Naive thymus-derived CD8-positive, alpha-beta T cell (primary cell): ENCODE results near the gene ZSCAN16. TPM values are rescaled to one million over a fixed set of nuclear protein-coding genes. Genes with fewer than 3 reads are reported as not detected.
"Not testable (repeated sequence)": the region's sequence is repeated elsewhere in the genome, so short reads cannot be mapped to it uniquely, and the experiment has no call there.

Experiments used
- ATAC-seq, 2 donors: fragments of 150-1000 bp; cut with Tn5 transposase in 1 of 2; sonication (Bioruptor Pico), chemical (Tn5 transposase) in 1 of 2; 1 replicate in 1 of 2; 2 replicates in 1 of 2; pipeline ENCODE4 v1.10.0; 2021; ENCODE audit warnings: mild to moderate bottlenecking in 2 of 2, moderate library complexity in 2 of 2
- POLR2A ChIA-PET: fragments of 350-600 bp; sonication (Branson Sonifier 250); formaldehyde crosslinking; loops from one replicate; lab custom pipeline; 2021; ENCODE audit warnings: antibody characterized with exemption; lab: Charles Lee
- DNase-seq, 10 donors: peaks; one replicate each; pipeline versions ENCODE4 v3.0.0 to v3.0.0-alpha.2; 2020 to 2022
- H3K27ac Mint-ChIP-seq, 10 donors: one replicate each; pipeline ENCODE4 v1.8.0; 2020 to 2022; ENCODE audit warnings: mild to moderate bottlenecking in 10 of 10, mixed read lengths in 10 of 10, moderate library complexity in 4 of 10, inconsistent platforms in 1 of 10
- H3K27me3 Mint-ChIP-seq, 5 donors: one replicate each; pipeline ENCODE4 v1.8.0; 2021 to 2022; ENCODE audit warnings: mixed read lengths in 5 of 5
- H3K36me3 Mint-ChIP-seq, 3 donors: one replicate each; pipeline ENCODE4 v1.8.0; 2020 to 2022; ENCODE audit warnings: mixed read lengths in 3 of 3, mild to moderate bottlenecking in 2 of 3, inconsistent platforms in 1 of 3
- H3K4me1 Mint-ChIP-seq, 4 donors: one replicate each; pipeline ENCODE4 v1.8.0; 2021 to 2022; ENCODE audit warnings: mixed read lengths in 4 of 4
- H3K4me3 Mint-ChIP-seq, 10 donors: one replicate each; pipeline ENCODE4 v1.8.0; 2020 to 2022; ENCODE audit warnings: mild to moderate bottlenecking in 10 of 10, mixed read lengths in 10 of 10, moderate library complexity in 6 of 10, inconsistent platforms in 1 of 10
- H3K9me3 Mint-ChIP-seq, 9 donors: one replicate each; pipeline ENCODE4 v1.8.0; 2020 to 2022; ENCODE audit warnings: mixed read lengths in 9 of 9, mild to moderate bottlenecking in 3 of 9, inconsistent platforms in 1 of 9, moderate library complexity in 1 of 9
- polyA plus RNA-seq, 3 donors: library from polyadenylated mRNA; unstranded; fragments of 300-500 nt; fragmentation: Illumina TruSeq; gene quantifications; one replicate each; pipeline ENCODE4 v1.2.3, GENCODE V29; 2021
- total RNA-seq, 8 experiments: library from RNA in 2 of 8; stranded (reverse) in 2 of 8; gene quantifications; one replicate each; pipeline ENCODE4 v1.2.3 and lab custom pipeline; 2021 to 2026

ZSCAN16 gene
- total RNA-seq (10 to 100 TPM; 13.9 TPM), polyA plus RNA-seq (10 to 100 TPM in 2 of 3 donors, 1 to 10 TPM in 1; 6.0 to 13.2 (median 11.5) TPM), total RNA-seq (lab: John Stamatoyannopoulos, UW) (7.3 to 21.7 (median 10.1) reads per million in 6 experiments)

GRCh38 chr6:28124350-28124970 is at the start of gene ZSCAN16:
TSS of gene ZSCAN16 (plus strand) at chr6:28124609. CDS start at chr6:28125444, 835 bp downstream.
- H3K9me3 Mint-ChIP-seq: no peaks in the 10 kb centered on the region
- peak; percentile 73 to 94 for ATAC-seq
- no peaks in the 10 kb centered on the region for H3K27me3 Mint-ChIP-seq
- peak; percentile 52 to 83 (median 67) for DNase-seq
- peak within 1 kb of the TSS; percentile 84 to 99 (median 95) for H3K4me3 Mint-ChIP-seq
- peaks cover 33 to 58% (median 53%) of the 10 kb centered on the region in 4 donors for H3K4me1 Mint-ChIP-seq
- peak within 1 kb of the TSS; percentile 95 to 99 (median 97) for H3K27ac Mint-ChIP-seq
- POLR2A ChIA-PET: interaction anchor here (1.2 to 3.5 kb wide), 5 partner anchors 13 to 232 kb away, joined by 3 to 32 read pairs (median 16); partner anchors contain the start of gene ZKSCAN8
- peaks cover 0 to 54% (median 3%) of the 10 kb centered on the region in 3 donors for H3K36me3 Mint-ChIP-seq

- Mint-ChIP-seq H3K4me1 (peaks cover 11 to 32% (median 18%) of the 10 kb centered on the region in 4 donors), H3K36me3 (no peaks in the 10 kb centered on the region), H3K4me3 (peak overlapping the region in 3 of 10 donors; percentile 13 to 98 (median 35)), H3K27ac (peak overlapping the region in 6 of 10 donors; percentile 32 to 100 (median 63)), H3K9me3 (no peaks in the 10 kb centered on the region), H3K27me3 (peaks cover 0 to 3% (median 1%) of the 10 kb centered on the region in 5 donors)
- POLR2A ChIA-PET: no interaction called here
- no peak for DNase-seq
- ATAC-seq: no peak
Measured at GRCh38 chr6:28078050-28078449, 46.4 kb upstream of the ZSCAN16 start.

DNA sequence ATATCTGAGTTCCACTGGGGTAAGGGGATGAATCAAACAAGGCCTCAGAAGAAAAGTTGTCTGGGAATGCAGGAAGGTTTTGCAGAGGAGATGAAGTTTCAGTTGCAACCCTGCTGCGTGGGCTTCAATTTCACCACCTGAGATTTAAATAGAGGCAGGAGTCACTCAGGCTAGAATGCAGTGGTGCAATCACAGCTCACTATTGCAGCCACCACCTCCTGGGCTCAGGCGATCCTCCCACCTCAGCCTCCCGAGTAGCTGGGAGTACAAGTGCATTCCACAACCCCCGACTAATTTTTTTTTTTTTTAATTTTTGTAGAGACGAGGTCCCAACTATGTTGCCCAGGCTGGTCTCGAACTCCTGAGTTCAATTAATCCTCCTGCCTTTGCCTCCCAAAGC is 45.6 kb upstream of the ZSCAN16 start:
- ATAC-seq: no peak
- Mint-ChIP-seq H3K36me3 (no peaks in the 10 kb centered on the region), H3K4me1 (peaks cover 11 to 32% (median 18%) of the 10 kb centered on the region in 4 donors), H3K27ac (peak overlapping the region in 7 of 10 donors; percentile 43 to 100 (median 87)), H3K27me3 (peaks cover 0 to under 1% (median 0%) of the 10 kb centered on the region in 5 donors), H3K9me3 (no peaks in the 10 kb centered on the region), H3K4me3 (peak overlapping the region in 9 of 10 donors; percentile 11 to 98 (median 63))
- POLR2A ChIA-PET: no interaction called here
- DNase-seq: no peak

DNA sequence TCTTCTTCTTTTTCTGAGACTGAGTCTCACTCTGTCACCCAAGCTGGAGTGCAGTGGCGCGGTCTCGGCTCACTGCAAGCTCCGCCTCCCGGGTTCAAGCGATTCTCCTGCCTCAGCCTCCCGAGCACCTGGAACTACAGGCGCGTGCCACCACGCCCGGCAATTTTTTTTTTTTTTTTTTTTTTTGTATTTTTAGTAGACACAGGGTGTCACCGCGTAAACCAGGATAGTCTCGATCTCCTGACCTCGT is 44.1 kb upstream of the ZSCAN16 start, which contains the start of gene ZNF165:
ZNF165 (plus strand) TSS at position 188 of the 250 bp plus-strand sequence. CDS start 4,913 bp downstream, outside the sequence.
- POLR2A ChIA-PET: interaction anchor here (0.7 to 1.7 kb wide), 9 partner anchors 25 to 1548 kb away, joined by 3 to 13 read pairs (median 6); partner anchors contain the start of genes ZKSCAN8 and ZNF184
- H3K36me3 Mint-ChIP-seq, H3K9me3 Mint-ChIP-seq, DNase-seq, H3K27me3 Mint-ChIP-seq: not testable (repeated sequence)
- H3K27ac Mint-ChIP-seq: peak within 1 kb of the TSS; percentile 87 to 100 (median 100)
- ATAC-seq: peak; percentile 21 to 29
- peaks cover 11 to 32% (median 18%) of the 10 kb centered on the region in 4 donors for H3K4me1 Mint-ChIP-seq
- H3K4me3 Mint-ChIP-seq: peak within 1 kb of the TSS; percentile 70 to 98 (median 98)

GRCh38 chr6:28080631-28081485 is 43.6 kb upstream of the ZSCAN16 start:
- Mint-ChIP-seq H3K36me3 (peaks cover 0 to 6% (median 3%) of the 10 kb centered on the region in 3 donors), H3K9me3 (no peaks in the 10 kb centered on the region), H3K27me3 (no peaks in the 10 kb centered on the region), H3K4me1 (peaks cover 11 to 32% (median 18%) of the 10 kb centered on the region in 4 donors), H3K4me3 (peak overlapping the region; percentile 70 to 98 (median 98)), H3K27ac (peak overlapping the region; percentile 87 to 100 (median 100))
- peak; percentile 72 to 77 for ATAC-seq
- DNase-seq: peak; percentile 81 to 99 (median 94)
- POLR2A ChIA-PET: interaction anchor here (0.6 to 1.7 kb wide), 13 partner anchors 12 to 1548 kb away, joined by 3 to 13 read pairs (median 3); partner anchors contain the start of genes ZKSCAN4, ZKSCAN8 and ZNF184

DNA sequence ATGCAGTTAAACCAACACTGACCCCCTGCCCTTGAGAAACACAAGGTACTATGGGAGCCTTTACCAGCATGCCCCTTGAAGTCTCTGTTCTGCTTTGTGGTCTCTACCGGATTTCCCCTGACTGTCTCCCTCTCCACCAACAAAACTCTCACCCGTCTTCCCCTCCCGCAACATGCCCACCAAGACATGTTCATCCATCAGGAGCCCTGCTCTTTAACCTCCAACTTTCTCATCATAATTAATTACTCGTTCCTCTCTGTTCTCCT is 43.0 kb upstream of the ZSCAN16 start:
- H3K4me1 Mint-ChIP-seq: peaks cover 11 to 32% (median 18%) of the 10 kb centered on the region in 4 donors
- peak overlapping the region; percentile 70 to 98 (median 98) for H3K4me3 Mint-ChIP-seq
- H3K27me3 Mint-ChIP-seq: no peaks in the 10 kb centered on the region
- DNase-seq (peak in 7 of 10 donors; percentile 25 to 79 (median 69)), ATAC-seq (peak; percentile 71)
- peak overlapping the region; percentile 87 to 100 (median 100) for H3K27ac Mint-ChIP-seq
- POLR2A ChIA-PET: interaction anchor here (0.6 to 1.7 kb wide), 7 partner anchors 11 to 602 kb away, joined by 3 to 13 read pairs (median 3); partner anchors contain the start of genes ZKSCAN4 and ZKSCAN8
- H3K9me3 Mint-ChIP-seq: no peaks in the 10 kb centered on the region
- peaks cover 0 to 10% (median 8%) of the 10 kb centered on the region in 3 donors for H3K36me3 Mint-ChIP-seq

GRCh38 chr6:28082939-28083338 is 41.5 kb upstream of the ZSCAN16 start:
- Mint-ChIP-seq H3K4me1 (peaks cover 11 to 32% (median 18%) of the 10 kb centered on the region in 4 donors), H3K4me3 (peak overlapping the region in 4 of 10 donors; percentile 0 to 49 (median 14)), H3K27ac (peak overlapping the region in 8 of 10 donors; percentile 3 to 100 (median 64)), H3K36me3 (peaks cover 6 to 19% (median 19%) of the 10 kb centered on the region in 3 donors), H3K9me3 (peaks cover 0 to 7% (median 5%) of the 10 kb centered on the region in 9 donors), H3K27me3 (peaks cover 0 to 4% (median 0%) of the 10 kb centered on the region in 5 donors)
- no peak for ATAC-seq
- DNase-seq: no peak
- POLR2A ChIA-PET: no interaction called here

- Mint-ChIP-seq H3K27me3 (peaks cover 2 to 19% (median 3%) of the 10 kb centered on the region in 5 donors), H3K9me3 (peaks cover 20 to 39% (median 28%) of the 10 kb centered on the region in 9 donors), H3K4me1 (peaks cover 0 to 3% (median 0%) of the 10 kb centered on the region in 4 donors), H3K27ac (no peak overlapping the region), H3K36me3 (peaks cover 33 to 45% (median 34%) of the 10 kb centered on the region in 3 donors), H3K4me3 (no peak overlapping the region)
- ATAC-seq: no peak
- no peak for DNase-seq
- POLR2A ChIA-PET: interaction anchor here (1.1 kb wide), 1 partner anchor 16 kb away, joined by 3 read pairs; no protein-coding TSS in a partner anchor
Measured at GRCh38 chr6:28089054-28089453, 35.4 kb upstream of the ZSCAN16 start.

DNA sequence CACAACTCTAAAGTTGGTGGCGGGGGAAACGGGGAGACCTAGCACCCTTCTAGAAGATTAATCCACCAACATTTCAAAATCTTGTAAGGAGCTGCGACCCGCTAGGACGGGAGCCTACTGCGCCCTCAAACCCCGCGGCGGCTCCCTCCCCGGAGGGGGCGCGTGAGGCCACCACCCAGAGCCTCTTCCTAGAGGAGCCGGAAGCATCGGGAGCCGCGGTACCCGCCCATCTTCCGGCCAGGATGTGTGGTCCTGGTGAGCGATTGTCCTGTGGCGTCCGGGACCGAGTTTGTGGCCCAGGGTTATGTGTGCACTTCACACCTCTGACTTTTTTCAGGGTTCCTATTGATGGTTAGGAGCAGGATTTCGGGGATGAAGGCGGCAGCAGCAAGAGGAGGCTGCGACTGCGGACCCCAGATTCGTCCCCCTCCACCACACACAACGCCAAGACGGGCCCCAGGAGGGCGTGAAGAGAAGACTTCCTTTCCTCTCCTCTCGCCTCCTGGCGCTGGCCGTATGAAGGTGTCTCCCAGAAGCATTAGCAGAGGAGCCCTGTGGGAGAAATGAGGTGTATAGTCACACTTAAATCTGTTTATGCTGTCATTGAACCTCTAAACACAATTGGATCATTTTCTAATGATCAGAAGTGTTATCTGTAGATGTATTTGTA is 33.4 kb upstream of the ZSCAN16 start:
- H3K36me3 Mint-ChIP-seq: peaks cover 28 to 39% (median 33%) of the 10 kb centered on the region in 3 donors
- H3K4me1 Mint-ChIP-seq: peaks cover 0 to 3% (median 0%) of the 10 kb centered on the region in 4 donors
- ATAC-seq (peak in 1 of 2 donors; percentile 25), DNase-seq (peak in 1 of 10 donors; percentile 9)
- no peak overlapping the region for H3K27ac Mint-ChIP-seq
- peak overlapping the region in 8 of 10 donors; percentile 8 to 64 (median 46) for H3K4me3 Mint-ChIP-seq
- H3K9me3 Mint-ChIP-seq: peaks cover 20 to 39% (median 28%) of the 10 kb centered on the region in 9 donors
- H3K27me3 Mint-ChIP-seq: peaks cover 3 to 23% (median 5%) of the 10 kb centered on the region in 5 donors
- POLR2A ChIA-PET: no interaction called here

GRCh38 chr6:28102222-28102621 is 22.2 kb upstream of the ZSCAN16 start:
- H3K9me3 Mint-ChIP-seq, ATAC-seq, DNase-seq, H3K36me3 Mint-ChIP-seq, POLR2A ChIA-PET: not testable (repeated sequence)
- Mint-ChIP-seq H3K27me3 (peaks cover 0 to 19% (median 5%) of the 10 kb centered on the region in 5 donors), H3K4me3 (peak overlapping the region in 2 of 10 donors; percentile 44 to 53), H3K4me1 (peaks cover 5 to 13% (median 9%) of the 10 kb centered on the region in 4 donors), H3K27ac (peak overlapping the region in 1 of 10 donors; percentile 9)

DNA sequence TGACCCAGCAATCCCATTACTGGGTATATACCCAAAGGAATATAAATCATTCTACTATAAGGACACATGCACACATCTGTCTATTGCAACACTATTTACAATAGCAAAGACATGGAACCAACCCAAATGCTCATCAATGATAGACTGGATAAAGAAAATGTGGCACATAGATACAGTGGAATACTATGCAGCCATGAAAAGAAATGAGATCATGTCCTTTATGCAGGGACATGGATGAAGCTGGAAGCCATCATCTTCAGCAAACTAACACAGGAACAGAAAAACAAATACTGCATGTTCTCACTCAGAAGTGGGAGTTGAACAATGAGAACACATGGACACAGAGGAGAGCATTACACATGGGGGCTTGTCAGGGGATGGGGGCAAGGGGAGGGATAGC is 21.7 kb upstream of the ZSCAN16 start:
- POLR2A ChIA-PET: not testable (repeated sequence)
- H3K4me1 Mint-ChIP-seq: peaks cover 5 to 13% (median 9%) of the 10 kb centered on the region in 4 donors

More for the DNA sequence above, 21.7 kb upstream of the ZSCAN16 start:
- DNase-seq, H3K9me3 Mint-ChIP-seq, ATAC-seq, H3K36me3 Mint-ChIP-seq: not testable (repeated sequence)
- H3K4me3 Mint-ChIP-seq: peak overlapping the region in 4 of 10 donors; percentile 38 to 61 (median 48)
- H3K27me3 Mint-ChIP-seq: peaks cover 0 to 19% (median 5%) of the 10 kb centered on the region in 5 donors
- H3K27ac Mint-ChIP-seq: peak overlapping the region in 3 of 10 donors; percentile 31 to 80 (median 57)
